Suppressor macrophage treated with lipopolysaccharide for 4 hours (primary cell): ENCODE data around the gene CFAP97D2.
A peak's percentile ranks its signal among the peaks of the same experiment; 100 is the strongest.
"Not testable (repeated sequence)": the region's sequence is repeated elsewhere in the genome, so short reads cannot be mapped to it uniquely, and the experiment has no call there.

Experiments
- DNase-seq: peaks from one replicate; pipeline ENCODE4 v3.0.0-alpha.2; 2020

The CFAP97D2 gene

GRCh38 chr13:114236227-114236626 lies 57.2 kb downstream of the CFAP97D2 start:
- no peak for DNase-seq

- DNase-seq = no peak
Observed at GRCh38 chr13:114237415-114238112, 58.5 kb downstream of the CFAP97D2 start.

GRCh38 chr13:114241918-114242317 lies 62.9 kb downstream of the CFAP97D2 start:
- no peak for DNase-seq

GRCh38 chr13:114243971-114244370 lies 64.9 kb downstream of the CFAP97D2 start:
- DNase-seq = no peak

- no peak for DNase-seq
Observed at GRCh38 chr13:114244637-114245036, 65.6 kb downstream of the CFAP97D2 start.

GRCh38 chr13:114248011-114248410 lies 69.0 kb downstream of the CFAP97D2 start:
- DNase-seq = no peak

- no peak for DNase-seq
Observed at GRCh38 chr13:114249077-114249476, 70.0 kb downstream of the CFAP97D2 start.

GRCh38 chr13:114251639-114252440 lies 72.8 kb downstream of the CFAP97D2 start:
- not testable (repeated sequence) for DNase-seq

GRCh38 chr13:114256547-114256946 lies 77.5 kb downstream of the CFAP97D2 start:
- DNase-seq = peak; percentile 19

GRCh38 chr13:114257014-114257413 lies 78.0 kb downstream of the CFAP97D2 start:
- DNase-seq = no peak

GRCh38 chr13:114258589-114258988 lies 79.5 kb downstream of the CFAP97D2 start:
- DNase-seq = no peak

- no peak for DNase-seq
Observed at GRCh38 chr13:114259374-114259773, 80.3 kb downstream of the CFAP97D2 start.

- no peak for DNase-seq
Observed at GRCh38 chr13:114259974-114260373, 80.9 kb downstream of the CFAP97D2 start.

- no peak for DNase-seq
Observed at GRCh38 chr13:114260814-114261213, 81.8 kb downstream of the CFAP97D2 start.

GRCh38 chr13:114261328-114261965 lies 82.4 kb downstream of the CFAP97D2 start:
- DNase-seq = no peak

GRCh38 chr13:114263578-114263977 lies 84.5 kb downstream of the CFAP97D2 start:
- no peak for DNase-seq

GRCh38 chr13:114264313-114264712 lies 85.3 kb downstream of the CFAP97D2 start:
- DNase-seq = not testable (repeated sequence)

- DNase-seq = no peak
Observed at GRCh38 chr13:114264886-114265611, 86.0 kb downstream of the CFAP97D2 start.

GRCh38 chr13:114266241-114266640 lies 87.2 kb downstream of the CFAP97D2 start:
- DNase-seq = no peak

GRCh38 chr13:114268344-114269280 lies 89.6 kb downstream of the CFAP97D2 start:
- no peak for DNase-seq

GRCh38 chr13:114269281-114269770 lies 90.3 kb downstream of the CFAP97D2 start:
- DNase-seq = no peak
